ENCODE measurements around the gene DNAH8.

GRCh38 chr6:38774929-38775707, 60.0 kb downstream of the DNAH8 start:
- TF ChIP-seq CTCF (IDR thresholded peaks at IDR 0.05), result no peak
- no peak for TF ChIP-seq POLR2AphosphoS5 (IDR thresholded peaks at IDR 0.05)

Measured in esophagus muscularis mucosa (tissue), 3 donors.